Measurements from ENCODE around the gene C19orf53.
"Not testable (repeated sequence)": the region's sequence is repeated elsewhere in the genome, so short reads cannot be mapped to it uniquely, and the experiment has no call there.

C19orf53 gene

GRCh38 chr19:13764101-13764807 is 10.0 kb upstream of the C19orf53 start, which contains the start of gene MRI1:
TSS of gene MRI1 (plus strand) at chr19:13764522. CDS start at chr19:13764589, 67 bp downstream.
- DNase-seq (ENCODE audit: low spot score): peak; percentile 91

GRCh38 chr19:13764821-13765394 is 9.3 kb upstream of the C19orf53 start:
- peak; percentile 39 for DNase-seq (ENCODE audit: low spot score)

DNA sequence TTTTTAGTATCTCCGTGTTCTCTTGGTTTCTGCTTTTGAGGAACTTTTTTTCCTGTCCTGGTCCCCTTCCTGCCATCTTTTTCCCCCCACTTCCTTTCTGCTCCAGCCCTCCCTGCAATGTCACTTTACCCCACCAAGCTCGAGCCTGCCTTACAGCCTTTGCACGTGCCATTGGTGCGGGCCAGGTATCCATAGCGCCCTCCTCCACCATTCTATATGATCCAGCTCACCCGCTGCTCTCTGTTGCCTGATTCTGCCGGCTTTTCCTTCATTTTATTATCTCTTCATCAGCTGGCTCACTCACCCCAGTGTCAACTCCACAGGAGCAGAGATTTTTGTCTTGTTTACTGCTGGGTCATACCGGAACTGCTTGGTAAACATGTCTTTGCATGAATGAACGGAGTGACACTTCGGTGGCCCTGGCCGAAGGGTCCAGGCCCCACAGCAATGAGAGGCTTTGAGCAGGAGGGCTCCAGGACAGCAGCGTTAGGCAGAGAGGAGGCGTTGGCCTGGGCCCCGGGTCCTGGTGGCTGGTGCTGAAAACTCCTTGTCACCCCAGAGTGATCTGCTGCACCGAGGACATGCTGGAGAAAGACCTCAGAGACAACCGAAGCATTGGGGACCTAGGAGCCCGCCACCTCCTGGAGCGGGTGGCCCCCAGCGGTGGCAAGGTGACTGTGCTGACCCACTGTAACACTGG is 8.7 kb upstream of the C19orf53 start:
- no peak for DNase-seq (ENCODE audit: low spot score)

- DNase-seq (ENCODE audit: low spot score): no peak
These were observed 8.2 kb upstream of the C19orf53 start for GRCh38 chr19:13766095-13766481.

GRCh38 chr19:13768510-13768909 is 5.7 kb upstream of the C19orf53 start:
- no peak for DNase-seq (ENCODE audit: low spot score)

DNA sequence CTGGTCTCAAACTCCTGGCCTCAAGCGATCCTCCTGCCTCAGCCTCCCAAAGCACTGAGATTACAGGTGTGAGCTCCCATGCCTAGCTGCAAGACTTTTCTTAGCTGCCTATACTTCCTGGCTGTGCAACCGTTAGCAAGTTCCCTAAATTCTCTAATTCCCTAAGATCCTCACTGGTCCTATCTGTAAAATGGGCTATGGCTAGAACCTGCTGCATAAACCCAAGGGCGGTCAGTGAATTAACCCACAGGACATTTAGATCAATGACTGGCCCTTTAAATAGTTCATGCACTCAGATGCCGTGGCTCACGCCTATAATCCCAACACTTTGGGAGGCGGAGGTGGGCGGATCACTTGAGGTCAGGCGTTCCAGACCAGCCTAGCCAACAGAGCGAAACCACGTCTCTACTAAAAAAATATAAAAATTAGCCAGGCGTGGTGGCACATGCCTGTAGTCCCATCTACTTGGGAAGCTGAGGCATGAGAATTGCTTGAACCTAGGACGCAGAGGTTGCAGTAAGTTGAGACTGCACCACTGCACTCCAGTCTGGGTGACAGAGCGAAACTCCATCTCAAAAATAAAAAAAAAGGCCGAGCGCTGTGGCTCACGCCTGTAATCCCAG is 4.1 kb upstream of the C19orf53 start:
- DNase-seq (ENCODE audit: low spot score): no peak

GRCh38 chr19:13778398-13778797 is 4.1 kb downstream of the C19orf53 start:
- DNase-seq (ENCODE audit: low spot score): no peak

DNA sequence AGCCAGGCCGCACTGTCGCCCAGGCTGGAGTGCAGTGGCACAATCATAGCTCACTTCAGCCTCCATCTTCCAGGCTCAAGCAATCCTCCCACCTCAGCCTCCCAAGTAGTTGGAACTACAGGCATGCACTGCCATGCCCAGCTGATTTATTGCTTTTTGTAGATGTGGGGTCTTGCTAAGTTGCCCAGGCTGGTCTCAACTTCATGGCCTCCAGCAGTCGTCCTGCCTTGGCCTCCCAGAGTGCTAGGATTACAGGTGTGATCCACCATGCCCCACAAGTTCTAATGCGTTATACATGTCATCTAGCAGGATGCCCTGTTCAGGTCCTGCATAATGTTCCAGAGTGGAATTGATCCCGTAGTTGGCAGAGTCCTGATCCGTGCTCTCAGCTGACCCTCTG is 4.6 kb downstream of the C19orf53 start:
- DNase-seq (ENCODE audit: low spot score): no peak

- DNase-seq (ENCODE audit: low spot score): not testable (repeated sequence)
These were observed 5.5 kb downstream of the C19orf53 start for GRCh38 chr19:13779794-13780193.

DNA sequence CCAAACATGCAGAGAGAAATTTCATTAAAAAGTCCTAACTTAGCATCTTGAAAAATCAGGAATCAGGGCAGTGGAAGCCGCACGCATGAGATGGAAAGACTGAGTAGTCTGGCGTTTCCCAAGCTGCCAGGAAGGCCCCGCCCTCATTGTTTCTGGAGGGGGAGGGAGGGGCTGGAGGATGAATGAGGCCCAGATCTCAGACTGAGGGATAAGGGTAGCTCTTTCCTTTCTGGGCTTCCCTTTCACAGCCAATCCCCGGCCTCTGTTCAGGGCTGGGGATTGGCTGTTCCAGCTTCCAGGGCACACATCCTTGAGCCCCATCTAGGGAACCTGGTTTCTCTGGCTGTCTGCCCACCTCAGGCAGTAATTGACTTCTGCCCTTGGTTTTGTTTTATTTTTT is 7.3 kb downstream of the C19orf53 start:
- peak; percentile 87 for DNase-seq (ENCODE audit: low spot score)

DNA sequence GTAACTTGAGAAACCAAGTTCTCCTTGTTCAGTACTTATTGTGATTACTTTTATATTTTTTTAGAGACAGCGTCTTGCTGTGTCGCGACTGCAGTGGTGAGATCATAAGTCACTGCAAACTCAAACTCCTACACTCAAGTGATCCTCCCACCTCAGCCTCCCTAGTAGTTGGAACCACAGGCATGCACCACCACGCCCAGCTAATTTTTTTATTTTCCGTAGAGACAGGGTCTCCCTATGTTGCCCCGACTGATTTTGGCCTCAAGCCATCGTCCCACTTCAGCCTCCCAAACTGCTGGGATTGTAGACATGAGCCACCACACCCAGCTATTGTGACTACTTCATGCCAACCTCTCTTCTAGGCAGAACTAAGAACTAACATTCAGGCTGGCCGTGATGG is 8.3 kb downstream of the C19orf53 start:
- DNase-seq (ENCODE audit: low spot score): no peak

DNA sequence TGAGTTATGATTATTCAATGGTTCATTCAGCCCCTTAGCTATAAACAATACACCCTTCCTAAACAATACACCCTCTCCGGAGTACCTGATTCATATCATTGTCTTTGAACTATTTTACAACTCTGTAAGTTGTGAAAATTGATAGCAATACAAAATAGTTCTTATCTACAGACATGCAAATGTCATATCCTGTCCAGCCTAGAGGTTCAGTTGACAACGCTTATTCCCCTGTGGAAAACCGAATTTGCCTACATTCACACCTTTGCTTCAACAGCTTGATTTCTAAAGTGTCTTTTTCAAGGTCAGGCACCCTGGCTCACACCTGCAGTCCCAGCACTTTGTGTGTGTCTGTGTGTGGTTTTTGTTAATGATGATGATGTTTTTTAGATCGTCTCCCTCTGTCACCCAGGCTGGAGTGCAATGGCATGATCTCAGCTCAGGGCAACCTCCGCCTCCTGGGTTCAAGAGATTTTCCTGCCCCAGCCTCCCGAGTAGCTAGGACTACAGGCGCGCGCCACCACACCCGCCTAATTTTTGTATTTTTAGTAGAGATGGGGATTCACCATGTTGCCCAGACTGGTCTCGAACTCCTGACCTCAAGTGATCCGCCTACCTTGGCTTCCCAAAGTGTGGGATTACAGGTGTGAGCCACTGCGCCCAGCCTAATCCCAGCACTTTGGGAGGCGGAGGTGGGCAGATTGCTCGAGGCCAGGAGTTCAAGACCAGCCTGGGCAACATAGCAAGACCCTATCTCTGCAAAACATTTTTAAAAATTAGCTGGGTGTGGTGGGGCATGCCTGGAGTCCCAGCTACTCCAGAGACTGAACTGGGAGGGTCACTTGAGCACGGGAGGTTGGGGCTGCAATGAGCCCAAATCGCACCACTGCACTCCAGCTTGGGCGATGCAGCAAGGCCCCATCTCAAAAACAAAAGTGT is 9.6 kb downstream of the C19orf53 start:
- no peak for DNase-seq (ENCODE audit: low spot score)

DNA sequence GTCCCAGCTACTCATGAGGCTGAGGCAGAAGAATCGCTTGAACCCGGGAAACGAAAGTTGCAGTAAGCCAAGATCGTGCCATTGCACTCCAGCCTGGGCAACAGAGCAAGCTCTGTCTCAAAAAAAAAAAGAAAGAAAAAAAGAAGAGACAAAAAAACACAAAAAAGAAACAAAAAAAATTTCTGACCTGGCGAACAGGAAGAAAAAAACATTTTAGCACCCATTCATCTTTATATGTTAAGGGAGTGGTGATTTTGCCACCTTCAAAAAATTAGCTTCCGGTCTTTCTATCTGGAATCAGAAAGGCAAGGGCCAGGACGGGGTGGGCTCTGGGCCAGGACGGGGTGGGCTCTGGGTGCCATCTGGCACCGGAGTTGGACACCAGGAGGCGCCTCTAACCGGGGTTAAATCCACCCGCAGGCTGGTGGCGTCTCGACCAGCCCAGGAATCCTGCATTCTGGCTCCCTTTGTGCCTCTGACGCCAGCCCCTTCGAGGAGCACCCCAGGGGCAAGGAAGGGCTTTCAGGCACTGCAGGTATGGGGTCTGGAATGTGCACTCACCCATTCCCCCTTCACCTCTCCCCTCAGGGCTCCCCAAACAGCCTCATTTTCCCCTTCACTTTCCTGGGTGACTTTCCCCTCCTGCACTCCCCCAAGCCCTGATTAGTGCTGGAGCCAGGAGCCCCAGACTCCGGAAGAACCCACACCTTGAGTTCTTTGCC is 10.6 kb downstream of the C19orf53 start:
- DNase-seq (ENCODE audit: low spot score): peak; percentile 73

GRCh38 chr19:13788991-13789390 is 14.7 kb downstream of the C19orf53 start:
- DNase-seq (ENCODE audit: low spot score): peak; percentile 40

GRCh38 chr19:13790354-13790753 is 16.1 kb downstream of the C19orf53 start:
- DNase-seq (ENCODE audit: low spot score): no peak

DNA sequence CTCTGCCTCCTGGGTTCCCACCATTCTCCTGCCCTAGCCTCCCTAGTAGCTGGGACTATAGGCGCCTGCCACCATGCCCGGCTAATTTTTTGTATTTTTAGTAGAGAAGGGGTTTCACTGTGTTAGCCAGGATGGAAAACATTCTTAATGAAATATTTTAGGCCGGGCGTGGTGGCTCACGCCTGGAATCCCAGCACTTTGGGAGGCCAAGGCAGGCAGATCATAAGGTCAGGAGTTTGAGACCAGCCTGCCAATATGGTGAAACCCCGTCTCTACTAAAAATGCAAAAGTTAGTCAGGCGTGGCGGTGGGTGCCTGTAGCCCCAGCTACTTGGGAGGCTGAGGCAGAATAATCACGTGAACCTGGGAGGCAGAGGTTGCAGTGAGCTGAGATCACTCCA is 19.1 kb downstream of the C19orf53 start:
- not testable (repeated sequence) for DNase-seq (ENCODE audit: low spot score)

GRCh38 chr19:13794398-13794756 is 20.1 kb downstream of the C19orf53 start:
- DNase-seq (ENCODE audit: low spot score): peak; percentile 80

- DNase-seq (ENCODE audit: low spot score): peak; percentile 98
These were observed 20.7 kb downstream of the C19orf53 start, which contains the start of gene ZSWIM4 for GRCh38 chr19:13794757-13795589. TSS of gene ZSWIM4 (plus strand) at chr19:13795443. CDS start at chr19:13795649, 206 bp downstream.

DNA sequence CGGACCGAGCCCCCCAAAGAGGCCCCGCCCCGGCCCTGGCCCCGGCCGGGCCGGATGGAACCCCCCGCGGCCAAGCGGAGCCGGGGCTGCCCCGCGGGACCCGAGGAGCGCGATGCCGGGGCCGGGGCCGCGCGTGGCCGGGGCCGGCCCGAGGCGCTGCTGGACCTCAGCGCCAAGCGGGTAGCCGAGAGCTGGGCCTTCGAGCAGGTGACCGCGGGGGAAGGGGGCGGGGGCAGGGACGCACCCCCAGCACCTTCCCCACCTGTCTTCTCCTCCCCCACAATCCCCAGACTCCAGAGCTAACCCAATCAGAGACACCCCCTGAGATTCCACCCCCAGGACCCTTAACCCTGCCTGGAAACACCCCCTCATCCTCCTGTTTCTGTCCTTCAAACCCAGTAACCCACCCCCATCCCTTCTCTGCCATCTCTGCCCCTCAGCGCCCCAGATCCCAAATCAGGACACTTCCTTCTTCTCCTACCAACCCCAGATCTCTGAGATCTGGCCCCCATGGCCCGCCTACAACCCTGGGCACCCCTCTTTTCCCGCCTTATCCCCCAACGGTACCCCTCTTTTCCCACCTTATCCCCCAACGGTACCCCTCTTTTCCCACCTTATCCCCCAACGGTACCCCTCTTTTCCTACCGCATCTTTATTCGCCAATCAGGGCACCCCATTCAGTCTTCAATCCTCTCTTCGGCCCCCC is 21.5 kb downstream of the C19orf53 start:
- DNase-seq (ENCODE audit: low spot score): no peak
